Measurements from ENCODE around the gene ARHGAP23. TPM values are rescaled to one million over a fixed set of nuclear protein-coding genes. Genes with fewer than 3 reads are reported as not detected.

ARHGAP23 gene
- total RNA-seq, 2 experiments from 2014 or later, result 0.40 to 0.47 TPM

DNA sequence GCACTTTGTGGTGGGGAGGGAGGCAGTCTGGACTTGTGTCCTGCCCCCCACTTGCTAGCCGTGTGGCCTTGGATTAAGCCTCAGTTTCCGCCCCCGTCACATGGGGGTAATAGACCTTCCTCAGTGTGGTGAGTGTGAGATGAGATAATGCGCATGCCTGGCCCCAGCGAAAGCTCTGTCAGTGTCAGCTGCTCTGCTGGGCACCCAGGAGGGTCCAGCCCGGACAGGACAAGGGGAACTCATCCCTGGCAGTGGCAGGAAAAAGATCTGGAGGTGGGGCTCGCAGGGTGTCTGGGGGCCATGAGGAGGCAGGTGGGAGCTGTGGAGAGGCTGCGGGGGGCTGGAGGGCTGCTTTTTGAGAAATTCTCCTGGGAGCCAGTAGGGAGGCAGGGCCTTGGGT, 114.0 kb downstream of the ARHGAP23 start:
- no peak for ATAC-seq
- intact Hi-C loops (cut with micrococcal nuclease), result no loop called here
- no peaks in the 10 kb centered on the region for H3K9me3 Mint-ChIP-seq

GRCh38 chr17:38543403-38544174, 115.3 kb downstream of the ARHGAP23 start:
- DNase-seq, result no peak
- CTCF ChIA-PET, result interaction anchor here (0.8 to 1.4 kb wide), 3 partner anchors 15 to 51 kb away, joined by 3 to 4 read pairs (median 3); no protein-coding TSS in a partner anchor
- Mint-ChIP-seq H3K4me3 (no peak overlapping the region), H3K27me3 (peaks cover 11% of the 10 kb centered on the region), H3K27ac (no peak overlapping the region), H3K9me3 (no peaks in the 10 kb centered on the region), H3K4me1 (ENCODE audit: low read depth) (no peaks in the 10 kb centered on the region), H3K36me3 (ENCODE audit: low read depth) (no peaks in the 10 kb centered on the region)
- ATAC-seq, result no peak
- POLR2A ChIA-PET, result no interaction called here
- TF ChIP-seq, protein P1, sequence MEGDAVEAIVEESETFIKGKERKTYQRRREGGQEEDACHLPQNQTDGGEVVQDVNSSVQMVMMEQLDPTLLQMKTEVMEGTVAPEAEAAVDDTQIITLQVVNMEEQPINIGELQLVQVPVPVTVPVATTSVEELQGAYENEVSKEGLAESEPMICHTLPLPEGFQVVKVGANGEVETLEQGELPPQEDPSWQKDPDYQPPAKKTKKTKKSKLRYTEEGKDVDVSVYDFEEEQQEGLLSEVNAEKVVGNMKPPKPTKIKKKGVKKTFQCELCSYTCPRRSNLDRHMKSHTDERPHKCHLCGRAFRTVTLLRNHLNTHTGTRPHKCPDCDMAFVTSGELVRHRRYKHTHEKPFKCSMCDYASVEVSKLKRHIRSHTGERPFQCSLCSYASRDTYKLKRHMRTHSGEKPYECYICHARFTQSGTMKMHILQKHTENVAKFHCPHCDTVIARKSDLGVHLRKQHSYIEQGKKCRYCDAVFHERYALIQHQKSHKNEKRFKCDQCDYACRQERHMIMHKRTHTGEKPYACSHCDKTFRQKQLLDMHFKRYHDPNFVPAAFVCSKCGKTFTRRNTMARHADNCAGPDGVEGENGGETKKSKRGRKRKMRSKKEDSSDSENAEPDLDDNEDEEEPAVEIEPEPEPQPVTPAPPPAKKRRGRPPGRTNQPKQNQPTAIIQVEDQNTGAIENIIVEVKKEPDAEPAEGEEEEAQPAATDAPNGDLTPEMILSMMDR (IDR thresholded peaks at IDR 0.05), result no peak
- intact Hi-C loops (cut with micrococcal nuclease), result no loop called here

More for the DNA sequence above, 114.0 kb downstream of the ARHGAP23 start:
- no peaks in the 10 kb centered on the region for H3K4me1 Mint-ChIP-seq (ENCODE audit: low read depth)
- CTCF ChIA-PET, result interaction anchor here (1.0 to 1.4 kb wide), 3 partner anchors 42 to 121 kb away, joined by 3 to 5 read pairs (median 4); no protein-coding TSS in a partner anchor
- H3K36me3 Mint-ChIP-seq (ENCODE audit: low read depth), result no peaks in the 10 kb centered on the region
- H3K27me3 Mint-ChIP-seq, result peaks cover 11% of the 10 kb centered on the region
- H3K27ac Mint-ChIP-seq, result no peak overlapping the region
- no peak for DNase-seq
- POLR2A ChIA-PET, result interaction anchor here (0.7 kb wide), 1 partner anchor 16 kb away, joined by 5 read pairs; no protein-coding TSS in a partner anchor
- TF ChIP-seq, protein P1 (IDR thresholded peaks at IDR 0.05), result no peak
- H3K4me3 Mint-ChIP-seq, result no peak overlapping the region

DNA sequence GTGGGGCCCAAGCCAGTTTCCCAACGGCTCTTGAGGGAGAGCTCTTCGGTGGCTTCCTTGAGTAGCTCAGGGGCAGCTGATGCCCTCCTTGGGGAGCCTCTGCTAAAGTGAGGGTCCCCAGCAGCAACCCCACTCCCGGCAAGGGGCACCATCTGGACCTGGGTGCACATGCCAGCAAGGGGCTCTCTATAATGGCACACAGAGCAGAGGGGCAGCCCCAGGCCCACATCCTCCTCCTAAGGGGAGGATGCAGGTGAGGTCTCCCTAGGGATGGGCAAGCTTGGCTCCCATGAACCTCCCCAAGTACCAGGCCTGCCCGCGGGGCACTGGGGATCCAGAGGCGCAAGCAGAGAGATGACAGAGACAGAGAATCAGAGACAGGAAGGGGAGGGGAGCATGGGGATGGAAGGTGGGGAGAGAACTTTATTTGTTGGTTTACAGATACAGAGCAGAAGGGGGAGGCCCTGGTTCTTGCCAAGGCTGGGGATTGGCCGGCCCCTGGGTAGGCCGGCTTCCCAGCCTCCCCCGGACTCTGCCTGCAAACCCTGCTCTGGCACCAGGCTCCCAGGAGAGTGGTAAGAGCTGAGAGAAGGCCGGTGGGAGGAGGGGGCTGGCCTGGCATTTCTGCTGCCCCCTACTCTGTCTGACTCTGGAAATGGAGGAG, 116.0 kb downstream of the ARHGAP23 start:
- ChIA-PET CTCF (interaction anchor here (0.8 kb wide), 1 partner anchor 14 kb away, joined by 3 read pairs; no protein-coding TSS in a partner anchor), POLR2A (no interaction called here)
- TF ChIP-seq, protein P1 (IDR thresholded peaks at IDR 0.05), result no peak
- intact Hi-C loops (cut with micrococcal nuclease), result no loop called here
- Mint-ChIP-seq H3K27ac (no peak overlapping the region), H3K27me3 (peaks cover 11% of the 10 kb centered on the region), H3K4me3 (no peak overlapping the region), H3K4me1 (ENCODE audit: low read depth) (no peaks in the 10 kb centered on the region), H3K36me3 (ENCODE audit: low read depth) (no peaks in the 10 kb centered on the region), H3K9me3 (no peaks in the 10 kb centered on the region)
- ATAC-seq (no peak), DNase-seq (no peak)

DNA sequence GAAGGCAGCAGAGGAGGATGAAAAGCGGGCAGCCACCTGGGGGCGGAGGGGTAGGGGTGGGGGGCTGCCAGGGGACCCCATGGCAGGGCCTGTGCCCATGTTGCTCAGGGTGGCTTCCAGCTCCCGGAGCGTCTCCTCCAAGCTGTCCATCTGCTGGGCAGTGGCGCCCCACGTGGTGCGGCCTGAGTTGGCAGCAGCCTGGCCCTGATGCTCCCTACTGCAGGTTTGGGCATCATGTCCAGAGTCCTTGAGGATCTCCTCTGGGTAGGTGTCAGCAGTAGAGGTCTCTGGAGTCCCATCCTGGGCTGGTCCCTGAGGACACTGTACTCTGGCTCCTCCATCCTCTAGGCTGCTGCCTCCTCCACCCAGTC, 116.6 kb downstream of the ARHGAP23 start:
- DNase-seq (no peak), ATAC-seq (no peak)
- POLR2A ChIA-PET, result no interaction called here
- CTCF ChIA-PET, result interaction anchor here (0.7 to 3.9 kb wide), 2 partner anchors 9 to 13 kb away, joined by 3 to 28 read pairs; no protein-coding TSS in a partner anchor
- Mint-ChIP-seq H3K27ac (no peak overlapping the region), H3K4me3 (no peak overlapping the region), H3K4me1 (ENCODE audit: low read depth) (no peaks in the 10 kb centered on the region), H3K27me3 (peaks cover 14% of the 10 kb centered on the region), H3K36me3 (ENCODE audit: low read depth) (no peaks in the 10 kb centered on the region), H3K9me3 (no peaks in the 10 kb centered on the region)
- TF ChIP-seq, protein P1 (IDR thresholded peaks at IDR 0.05), result no peak
- intact Hi-C loops (cut with micrococcal nuclease), result no loop called here
